SK-N-MC (cell line): ENCODE measurements around the gene DLG2.

ENCODE experiments used
- DNase-seq: peaks from one replicate; pipeline ENCODE4 v3.0.0-alpha.2; 2011; ENCODE audit warnings: low read depth, low spot score
- H3K27ac ChIP-seq: fragments of 200-600 bp; sonication (generic); 2 replicates; pipeline ENCODE4 v1.5.1; 2016; ENCODE audit warnings: mixed run types
- H3K36me3 ChIP-seq: fragments of 200-600 bp; sonication (generic); 2 replicates; pipeline ENCODE4 v1.6.1; 2017; ENCODE audit warnings: antibody characterized with exemption, low read length, mixed read lengths; ENCODE audit not compliant: insufficient read depth
- H3K4me3 ChIP-seq: fragments of 200-600 bp; sonication (generic); 2 replicates; pipeline ENCODE4 v1.5.1; 2016
- H3K9ac ChIP-seq: fragments of 200-600 bp; sonication (generic); 2 replicates; pipeline ENCODE4 v1.8.0; 2017; ENCODE audit warnings: mixed run types, mixed read lengths; ENCODE audit not compliant: insufficient read length
- H3K9me3 ChIP-seq: fragments of 200-600 bp; sonication (generic); 2 replicates; pipeline ENCODE4 v1.6.1; 2017; ENCODE audit warnings: low read depth, mild to moderate bottlenecking, antibody characterized with exemption, low read length, moderate library complexity, mixed read lengths
- EZH2 ChIP-seq: fragments of 200-600 bp; sonication (generic); IDR thresholded peaks from one replicate; pipeline ENCODE4 v1.6.1; 2017; ENCODE audit warnings: antibody characterized with exemption
- FOXP2 ChIP-seq: optimal IDR thresholded peaks from 2 replicates; pipeline ENCODE3; 2011; ENCODE audit warnings: mild to moderate bottlenecking, moderate library complexity; ENCODE audit not compliant: insufficient read depth; ENCODE audit errors: extremely low read length, control extremely low read depth
- POLR2AphosphoS5 ChIP-seq: IDR thresholded peaks from 2 replicates; pipeline ENCODE4 v1.6.1; 2012; ENCODE audit warnings: mild to moderate bottlenecking, low read depth, low read length, borderline replicate concordance

The DLG2 gene

DNA sequence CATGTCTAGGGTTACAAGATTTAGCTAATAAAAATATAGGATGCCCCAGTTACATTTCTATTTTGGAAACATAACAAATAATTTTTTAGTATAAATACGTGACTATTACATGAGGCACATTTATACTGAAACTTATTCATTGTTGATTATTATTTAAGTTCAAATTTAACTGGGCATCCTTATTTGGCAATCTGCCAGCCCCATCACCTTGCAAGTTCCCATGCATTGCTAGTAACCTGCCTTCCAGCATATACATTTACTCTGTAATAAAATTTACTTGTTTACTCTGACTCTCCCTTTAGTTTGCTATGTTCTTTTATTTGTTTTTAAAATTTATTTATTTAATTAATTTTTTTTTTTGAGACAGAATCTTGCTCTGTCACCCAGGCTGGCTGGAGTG is 1686.1 kb downstream of the DLG2 start:
- Histone ChIP-seq H3K36me3 (no peaks in the 10 kb centered on the region), H3K4me3 (no peak overlapping the region), H3K9ac (no peak overlapping the region), H3K9me3 (no peaks in the 10 kb centered on the region), H3K27ac (no peak overlapping the region)
- no peak for TF ChIP-seq POLR2AphosphoS5
- TF ChIP-seq FOXP2: no peak
- no peak for TF ChIP-seq EZH2
- DNase-seq: no peak

GRCh38 chr11:83938148-83938547 is 1689.0 kb downstream of the DLG2 start:
- Histone ChIP-seq H3K9me3 (no peaks in the 10 kb centered on the region), H3K27ac (no peak overlapping the region), H3K9ac (no peak overlapping the region), H3K36me3 (no peaks in the 10 kb centered on the region), H3K4me3 (no peak overlapping the region)
- no peak for DNase-seq
- TF ChIP-seq FOXP2 (no peak), EZH2 (no peak), POLR2AphosphoS5 (no peak)

GRCh38 chr11:83933008-83933407 is 1694.1 kb downstream of the DLG2 start:
- TF ChIP-seq POLR2AphosphoS5 (no peak), FOXP2 (no peak), EZH2 (no peak)
- no peak overlapping the region for H3K9ac ChIP-seq

GRCh38 chr11:83927422-83927821 is 1699.7 kb downstream of the DLG2 start:
- no peaks in the 10 kb centered on the region for H3K9me3 ChIP-seq
- no peak overlapping the region for H3K9ac ChIP-seq
- no peak for TF ChIP-seq POLR2AphosphoS5
- TF ChIP-seq EZH2: no peak
- TF ChIP-seq FOXP2: no peak
- H3K36me3 ChIP-seq: no peaks in the 10 kb centered on the region
- H3K27ac ChIP-seq: no peak overlapping the region
- no peak overlapping the region for H3K4me3 ChIP-seq
- no peak for DNase-seq

More at GRCh38 chr11:83933008-83933407, 1694.1 kb downstream of the DLG2 start:
- H3K9me3 ChIP-seq: no peaks in the 10 kb centered on the region
- H3K4me3 ChIP-seq: no peak overlapping the region
- no peak overlapping the region for H3K27ac ChIP-seq
- no peak for DNase-seq
- no peaks in the 10 kb centered on the region for H3K36me3 ChIP-seq

DNA sequence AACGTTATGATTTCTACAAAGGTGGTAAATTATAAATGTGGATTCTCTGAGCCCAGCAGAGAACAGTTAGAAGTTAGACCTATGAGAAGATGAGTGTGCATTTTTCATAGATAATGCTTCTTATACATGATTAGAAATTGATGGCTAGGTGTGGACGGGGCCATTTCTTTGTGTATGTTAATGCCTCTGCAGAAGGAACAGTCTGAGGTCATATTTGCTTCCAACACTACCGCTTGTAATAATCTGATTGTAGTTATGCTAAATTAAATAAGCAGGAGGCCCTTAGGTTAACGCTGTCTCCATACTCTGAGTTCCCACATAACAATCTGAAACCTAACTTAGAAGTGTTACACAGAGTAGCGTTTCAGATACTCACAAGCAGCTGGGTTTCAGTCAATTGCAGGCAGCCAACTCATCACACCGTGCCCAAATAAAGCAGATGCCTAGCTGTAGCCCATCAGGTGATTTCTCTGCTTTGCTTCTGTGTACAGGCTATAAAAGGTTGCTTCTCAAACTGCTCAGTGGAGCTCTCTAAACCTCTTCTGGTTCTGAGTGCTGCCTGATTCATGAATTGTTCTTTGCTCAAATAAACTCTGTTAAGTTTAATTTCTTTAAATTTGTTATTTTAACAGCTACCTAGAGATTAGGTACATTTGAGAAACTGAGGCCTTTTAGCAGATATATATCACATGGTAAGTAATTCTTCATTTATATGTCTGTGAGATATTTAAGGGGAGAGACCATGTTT is 1702.2 kb downstream of the DLG2 start:
- TF ChIP-seq POLR2AphosphoS5 (no peak), FOXP2 (no peak), EZH2 (no peak)
- Histone ChIP-seq H3K4me3 (no peak overlapping the region), H3K9ac (no peak overlapping the region), H3K27ac (no peak overlapping the region), H3K9me3 (no peaks in the 10 kb centered on the region), H3K36me3 (no peaks in the 10 kb centered on the region)
- DNase-seq: no peak

GRCh38 chr11:83923961-83924360 is 1703.2 kb downstream of the DLG2 start:
- Histone ChIP-seq H3K4me3 (no peak overlapping the region), H3K9ac (no peak overlapping the region), H3K27ac (no peak overlapping the region), H3K36me3 (no peaks in the 10 kb centered on the region), H3K9me3 (no peaks in the 10 kb centered on the region)
- DNase-seq: no peak
- TF ChIP-seq FOXP2: no peak
- TF ChIP-seq EZH2: no peak
- no peak for TF ChIP-seq POLR2AphosphoS5

DNA sequence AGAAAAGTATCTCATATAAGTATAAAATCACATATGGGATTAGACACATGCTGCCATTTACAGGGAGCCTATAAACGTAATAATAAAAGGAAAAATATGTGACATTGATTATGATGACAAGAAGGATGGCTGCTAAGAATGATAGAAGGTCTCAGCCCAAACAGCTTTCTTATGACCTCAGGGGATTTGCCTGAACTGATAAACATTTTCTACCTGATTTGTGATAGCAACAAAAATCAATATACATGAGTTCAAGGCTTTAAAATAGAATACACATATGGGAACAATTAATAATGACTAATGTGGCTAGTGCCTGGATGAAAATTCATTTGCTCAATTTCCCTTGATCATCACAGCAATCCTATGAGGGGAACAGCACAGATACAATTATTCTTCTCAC is 1704.2 kb downstream of the DLG2 start:
- Histone ChIP-seq H3K9me3 (no peaks in the 10 kb centered on the region), H3K27ac (no peak overlapping the region), H3K36me3 (no peaks in the 10 kb centered on the region), H3K9ac (no peak overlapping the region), H3K4me3 (no peak overlapping the region)
- TF ChIP-seq POLR2AphosphoS5: no peak
- TF ChIP-seq FOXP2: no peak
- no peak for TF ChIP-seq EZH2
- no peak for DNase-seq

- TF ChIP-seq POLR2AphosphoS5 (no peak), EZH2 (no peak), FOXP2 (no peak)
- Histone ChIP-seq H3K27ac (no peak overlapping the region), H3K9ac (no peak overlapping the region), H3K36me3 (no peaks in the 10 kb centered on the region), H3K9me3 (no peaks in the 10 kb centered on the region), H3K4me3 (no peak overlapping the region)
- DNase-seq: no peak
These were observed 1704.8 kb downstream of the DLG2 start for GRCh38 chr11:83922318-83922717.
